Raji (cell line): ENCODE data around the gene YPEL1.

Experiments
- POLR2A ChIP-seq: IDR thresholded peaks from 2 replicates; pipeline ENCODE4 v1.6.1; 2011; ENCODE audit warnings: low read depth, low read length, control low read depth; ENCODE audit not compliant: insufficient read depth

YPEL1 gene

GRCh38 chr22:21759093-21759492, 23.5 kb upstream of the YPEL1 start:
- no peak for TF ChIP-seq POLR2A

DNA sequence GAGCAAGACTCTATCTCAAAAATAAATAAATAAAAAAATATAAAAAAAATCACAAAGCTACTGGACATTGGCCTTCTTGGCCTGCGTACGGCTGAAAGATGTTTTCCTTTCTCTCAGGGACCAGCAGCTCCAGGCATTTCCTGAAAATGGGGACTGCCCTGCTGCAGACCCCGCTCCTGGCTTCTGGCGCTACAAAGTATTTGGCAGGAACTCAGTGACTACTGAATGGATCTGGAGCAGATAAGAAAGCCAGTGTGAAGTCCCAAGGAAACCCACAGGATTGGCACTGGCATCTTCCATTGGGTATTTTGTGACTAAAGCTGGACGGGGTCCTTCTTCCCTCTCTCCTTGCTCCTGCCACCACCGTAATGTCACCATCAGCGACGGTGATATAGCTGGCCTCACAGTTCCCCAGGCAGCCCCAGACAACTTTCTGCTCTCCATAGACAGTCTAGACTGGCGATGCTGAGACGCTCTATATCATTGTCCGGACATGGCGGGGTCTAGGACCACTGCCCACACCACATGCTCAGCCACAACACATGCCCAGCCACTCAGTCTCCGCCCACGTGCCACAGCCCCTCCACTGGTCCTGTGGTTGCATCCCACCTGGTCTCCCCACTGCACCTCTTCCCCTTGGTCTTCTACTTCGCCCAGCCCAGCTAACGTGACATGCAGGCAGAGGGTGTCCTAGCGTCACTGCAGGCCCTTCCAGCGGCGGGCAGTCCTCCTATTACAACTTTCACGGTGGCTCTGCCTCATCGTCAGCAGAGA, 22.7 kb upstream of the YPEL1 start:
- no peak for TF ChIP-seq POLR2A

DNA sequence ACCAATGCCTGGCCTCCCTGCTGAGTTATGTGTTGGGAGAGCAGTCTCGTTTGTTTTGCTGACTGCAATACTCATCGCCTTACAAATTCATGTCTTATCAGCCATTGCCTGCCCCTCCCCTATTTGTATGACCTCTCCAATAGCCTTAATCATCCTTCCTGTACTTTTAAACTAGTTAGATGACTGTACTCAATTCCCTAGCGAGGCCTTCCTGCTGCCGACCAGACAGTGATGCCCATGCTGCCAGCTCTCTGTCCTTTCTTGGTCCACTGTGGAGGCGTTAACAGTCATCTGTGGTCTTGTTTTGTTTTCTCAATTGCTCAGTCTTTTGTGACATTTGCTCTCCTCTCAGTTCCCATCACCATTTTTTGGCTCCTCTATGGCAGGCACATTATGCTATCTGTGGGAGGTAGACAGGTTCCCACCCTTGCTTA, 20.3 kb upstream of the YPEL1 start:
- TF ChIP-seq POLR2A, result no peak

DNA sequence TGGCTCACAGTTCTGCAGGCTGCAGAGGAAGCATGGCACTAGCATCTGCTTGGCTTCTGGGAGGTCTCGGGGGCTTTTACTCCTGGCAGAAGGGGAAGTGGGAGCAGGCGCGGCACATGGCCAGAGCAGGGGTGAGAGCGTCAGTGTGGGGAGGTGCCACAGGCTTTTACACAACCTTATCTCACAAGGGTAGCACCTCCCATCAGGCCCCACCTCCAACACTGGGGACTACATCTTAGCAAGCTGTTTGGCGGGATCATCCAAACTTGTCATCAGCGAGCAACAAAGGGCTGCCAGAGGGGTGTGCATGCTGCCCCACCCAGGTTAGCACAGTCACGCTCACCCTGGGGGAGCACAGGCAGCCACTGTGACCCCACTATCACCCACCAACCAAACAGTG, 18.9 kb upstream of the YPEL1 start:
- no peak for TF ChIP-seq POLR2A

DNA sequence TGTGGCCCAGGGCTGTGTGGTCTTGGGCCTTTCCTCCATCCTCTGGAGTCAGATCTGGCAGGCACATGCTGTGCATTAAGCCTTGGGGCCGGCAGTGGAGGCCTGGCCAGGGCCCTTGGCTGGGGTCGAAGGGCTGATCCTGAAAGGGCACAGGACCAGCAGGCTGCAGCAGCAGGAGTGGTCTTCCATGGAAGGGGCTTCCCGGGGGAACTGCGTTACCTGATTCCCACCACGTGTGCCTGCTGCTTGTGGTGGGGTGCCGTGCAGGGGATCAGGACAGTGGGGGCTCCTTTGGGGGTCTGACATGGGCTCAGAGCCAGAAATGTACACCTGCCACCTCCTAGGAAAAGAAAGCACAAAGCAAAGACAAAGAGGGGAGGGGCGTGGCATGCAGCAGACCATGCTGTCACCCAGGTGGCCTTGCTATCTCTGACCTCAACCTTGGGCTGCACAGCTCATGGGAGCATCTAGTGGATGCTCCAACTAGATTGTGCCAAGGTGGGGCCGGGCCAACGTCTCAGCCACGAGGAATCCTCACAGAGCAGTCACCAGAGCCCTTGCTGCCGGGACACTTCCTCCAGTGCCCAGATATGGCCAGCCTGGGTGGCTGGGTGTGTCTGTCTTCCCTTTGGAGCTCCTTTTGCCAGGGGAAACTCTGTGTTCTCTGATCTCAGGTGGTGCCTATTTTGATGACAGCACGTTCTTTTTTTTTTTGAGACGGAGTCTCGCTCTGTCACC, 17.9 kb upstream of the YPEL1 start:
- TF ChIP-seq POLR2A, result no peak

- no peak for TF ChIP-seq POLR2A
Observed at GRCh38 chr22:21752276-21752675, 16.7 kb upstream of the YPEL1 start.

DNA sequence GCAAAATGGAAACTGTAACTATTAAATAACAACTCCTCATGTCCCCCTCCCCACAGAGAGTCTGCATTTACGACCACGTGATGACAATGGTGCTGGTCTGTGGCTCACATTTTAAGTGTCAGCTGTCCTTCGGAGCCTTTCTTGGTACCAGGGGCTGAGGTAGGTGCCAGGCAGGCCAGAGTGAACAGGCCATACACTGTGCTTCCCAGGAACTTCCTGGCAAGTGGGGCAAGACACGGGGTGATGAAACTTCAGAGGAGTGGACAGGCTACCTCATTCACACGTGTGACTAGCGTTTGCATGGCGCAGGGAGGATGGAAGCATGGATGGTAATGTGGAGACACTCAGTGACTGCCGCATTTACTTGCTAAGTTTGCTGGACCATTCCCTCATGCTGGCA, 10.4 kb upstream of the YPEL1 start:
- no peak for TF ChIP-seq POLR2A

DNA sequence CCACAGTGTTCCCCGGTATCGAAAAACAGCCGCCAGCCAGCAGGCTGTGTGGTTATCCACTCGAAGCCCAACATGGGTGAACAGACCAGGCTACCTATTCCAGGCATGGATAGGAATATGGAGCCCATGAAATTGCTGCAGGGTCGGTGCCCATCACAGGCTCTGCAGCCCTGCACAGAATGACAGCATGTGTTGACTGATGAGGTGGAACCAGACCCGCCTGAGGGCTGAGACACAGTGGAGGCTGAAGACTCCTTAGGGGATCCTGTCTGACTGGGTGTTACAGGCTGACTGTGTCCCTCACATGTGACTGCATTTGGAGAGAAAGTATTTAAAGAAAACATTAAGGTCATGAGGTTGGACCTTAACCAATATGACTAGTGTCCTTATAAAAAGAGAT, 6.2 kb upstream of the YPEL1 start:
- no peak for TF ChIP-seq POLR2A

DNA sequence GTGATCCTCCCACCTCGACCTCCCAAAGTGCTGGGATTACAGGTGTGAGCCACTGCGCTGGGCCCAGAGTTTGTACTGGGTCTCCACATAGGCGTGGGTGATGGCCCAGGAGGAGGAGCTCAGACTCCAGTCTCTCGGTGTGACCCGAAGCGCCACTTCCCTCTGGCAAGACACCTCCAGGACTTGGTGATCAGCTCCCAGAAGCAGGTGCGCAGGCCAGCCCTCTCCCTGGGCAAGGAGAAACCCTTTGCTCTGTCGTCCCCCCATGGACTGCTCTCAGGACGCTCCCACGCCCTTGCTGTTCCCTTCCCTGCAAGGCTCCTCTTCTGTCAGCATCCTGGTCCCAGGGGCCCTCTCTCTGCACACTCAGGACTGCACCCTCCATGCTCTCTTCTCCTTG, 5.5 kb upstream of the YPEL1 start:
- TF ChIP-seq POLR2A, result no peak

DNA sequence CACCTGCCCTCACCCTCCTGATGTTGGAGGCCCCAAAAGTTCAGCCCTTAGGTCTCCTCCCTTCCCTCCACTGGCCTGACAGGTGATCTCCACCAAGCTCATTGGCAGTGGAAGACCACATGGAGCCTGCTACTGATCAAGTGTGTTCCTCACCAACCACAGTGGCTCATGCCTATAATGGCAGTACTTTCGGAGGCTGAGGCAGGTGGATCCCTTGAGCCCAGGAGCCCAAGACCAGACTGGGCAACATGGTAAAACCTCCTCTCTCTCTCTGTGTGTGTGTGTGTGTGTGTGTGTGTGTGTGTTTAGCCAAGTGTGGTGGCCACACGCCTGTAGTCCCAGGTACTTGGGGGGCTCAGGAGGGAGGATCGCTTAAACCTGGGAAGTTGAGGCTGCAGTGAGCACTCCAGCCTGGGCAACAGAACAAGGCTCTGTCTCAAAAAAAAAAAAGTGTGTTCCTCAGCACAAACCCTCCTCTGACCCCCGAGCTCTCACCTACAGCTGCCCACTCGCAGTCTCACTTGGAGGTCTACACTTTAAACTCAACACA, 4.3 kb upstream of the YPEL1 start:
- no peak for TF ChIP-seq POLR2A

- no peak for TF ChIP-seq POLR2A
Observed at GRCh38 chr22:21738966-21739365, 3.4 kb upstream of the YPEL1 start.

GRCh38 chr22:21738081-21738480, 2.5 kb upstream of the YPEL1 start:
- TF ChIP-seq POLR2A, result no peak

DNA sequence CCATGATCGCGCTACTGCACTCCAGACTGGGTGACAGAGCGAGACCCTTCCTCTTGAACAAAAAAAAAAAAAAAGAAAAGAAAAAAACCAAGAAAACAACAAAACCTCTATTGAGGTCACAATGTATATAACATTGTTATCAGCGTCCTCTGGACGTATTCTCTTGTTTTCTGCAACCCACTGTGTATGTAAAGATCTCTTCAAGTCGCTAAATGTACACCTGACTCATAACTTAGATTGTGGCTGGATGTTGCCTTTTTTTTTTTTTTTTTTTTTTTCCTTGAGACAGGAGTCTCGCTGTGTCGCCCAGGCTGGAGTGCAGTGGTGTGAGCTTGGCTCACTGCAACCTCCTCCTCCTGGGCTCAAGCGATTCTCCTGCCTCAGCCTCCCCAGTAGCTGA, 1.4 kb upstream of the YPEL1 start:
- no peak for TF ChIP-seq POLR2A

- no peak for TF ChIP-seq POLR2A
Observed at GRCh38 chr22:21736084-21736642, 569 bp upstream of the YPEL1 start.

DNA sequence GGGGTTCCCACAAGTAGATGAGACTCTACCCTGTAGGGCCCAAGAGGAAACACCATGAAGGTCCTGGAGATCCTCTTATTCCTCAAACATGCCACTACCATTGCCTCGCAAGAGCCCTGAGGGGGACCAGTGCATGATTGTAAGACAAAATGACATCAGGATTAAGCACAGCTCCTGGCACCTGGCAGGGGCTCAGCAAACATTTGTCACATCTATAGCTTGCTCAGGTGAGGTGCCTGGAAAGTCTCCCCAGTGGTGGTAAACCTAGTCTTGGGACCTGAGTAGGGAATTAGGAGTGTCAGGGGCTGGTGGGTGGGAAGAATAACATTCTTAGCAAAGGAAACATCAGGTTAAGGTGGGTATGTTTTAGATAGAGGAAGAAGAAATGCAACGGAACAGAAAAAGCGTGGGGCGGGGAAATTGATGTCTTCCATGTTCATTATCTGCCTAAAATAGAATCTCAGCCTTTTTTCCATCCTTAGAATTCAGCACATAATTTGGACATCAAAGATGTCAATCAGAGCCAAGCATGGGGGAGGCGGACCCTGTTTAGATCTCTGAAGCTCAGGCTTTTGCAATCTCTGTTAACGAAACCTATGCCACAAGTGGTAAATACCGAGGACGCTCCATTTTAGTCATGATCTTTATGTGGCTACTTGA, 924 bp downstream of the YPEL1 start:
- TF ChIP-seq POLR2A, result no peak
